Panc1 (cell line): ENCODE data around the gene ADGRG2. TPM values are rescaled to one million over a fixed set of nuclear protein-coding genes. Genes with fewer than 3 reads are reported as not detected.

ENCODE experiments used
- ATAC-seq: fragments of 200-7000 bp; cut with Tn5 transposase; 2 replicates; pipeline ENCODE4 v1.9.1; 2020; ENCODE audit warnings: mild to moderate bottlenecking, moderate library complexity
- BruUV-seq: library from RNA; stranded (reverse); fragments of 400-500 nt; replicated peaks from 2 replicates; lab custom pipeline; 2021; lab: Mats Ljungman, UMichigan
- CTCF ChIA-PET: fragments of 300-600 bp; sonication (Branson Sonifier 250); formaldehyde crosslinking; loops from one replicate; lab custom pipeline; 2022; ENCODE audit warnings: antibody characterized with exemption; lab: Charles Lee
- POLR2A ChIA-PET: fragments of 300-600 bp; sonication (Branson Sonifier 250); formaldehyde crosslinking; loops from one replicate; lab custom pipeline; 2022; ENCODE audit warnings: antibody characterized with exemption; lab: Charles Lee
- DNase-seq: peaks from one replicate; pipeline ENCODE4 v3.0.0-alpha.2; 2010; ENCODE audit warnings: low read depth, low spot score
- H3K27ac ChIP-seq: 2 replicates; pipeline ENCODE4 v1.5.1; 2011; ENCODE audit warnings: mild to moderate bottlenecking, low read length, inconsistent platforms
- H3K27me3 ChIP-seq: fragments of 200-500 bp; sonication (Bioruptor generic); 2 replicates; pipeline ENCODE4 v1.6.0; 2014; ENCODE audit warnings: low read length, inconsistent platforms; ENCODE audit not compliant: control insufficient read depth, insufficient read depth
- H3K36me3 ChIP-seq: fragments of 200-500 bp; sonication (Bioruptor generic); 2 replicates; pipeline ENCODE4 v1.5.1; 2014; ENCODE audit warnings: inconsistent platforms, mild to moderate bottlenecking, low read length, moderate library complexity; ENCODE audit not compliant: control insufficient read depth, insufficient read depth
- H3K4me1 ChIP-seq: 2 replicates; pipeline ENCODE4 v1.5.1; 2011; ENCODE audit warnings: inconsistent platforms, mild to moderate bottlenecking, low read length, moderate library complexity; ENCODE audit not compliant: control insufficient read depth, insufficient read depth
- H3K4me3 ChIP-seq, 2 experiments: 2 replicates each; pipeline ENCODE4 v1.5.1; 2011 to 2012; ENCODE audit warnings: low read depth in 2 of 2, low read length in 2 of 2, mild to moderate bottlenecking in 2 of 2, inconsistent platforms in 1 of 2, moderate library complexity in 1 of 2
- H3K9me3 ChIP-seq: fragments of 200-500 bp; sonication (Bioruptor generic); 2 replicates; pipeline ENCODE4 v1.5.1; 2014; ENCODE audit warnings: low read depth, mild to moderate bottlenecking, inconsistent platforms, low read length, moderate library complexity; ENCODE audit not compliant: control insufficient read depth, insufficient read depth
- POLR2AphosphoS5 ChIP-seq: IDR thresholded peaks from 2 replicates; pipeline ENCODE4 v1.6.1; 2012; ENCODE audit warnings: mild to moderate bottlenecking, low read depth, low read length, moderate library complexity
- SIN3A ChIP-seq: IDR thresholded peaks from 2 replicates; pipeline ENCODE4 v1.6.1; 2012; ENCODE audit warnings: low read depth, mild to moderate bottlenecking, low read length, moderate library complexity, borderline replicate concordance; ENCODE audit not compliant: insufficient read depth
- TCF7L2 ChIP-seq: IDR thresholded peaks from 2 replicates; pipeline ENCODE4 v1.6.1; 2011; ENCODE audit warnings: mild to moderate bottlenecking, low read depth, low read length, inconsistent platforms
- in situ Hi-C: cut with HindIII; loops from 2 replicates; pipeline ENCODE4 v1.10.0; 2016; ENCODE audit warnings: low sequenced_read_pairs, low pct_unique_long_range_greater_than_20kb
- intact Hi-C: fragments of 100-400 bp; cut with micrococcal nuclease; formaldehyde crosslinking; loops from one replicate; pipeline ENCODE4 v1.10.0; 2022; ENCODE audit not compliant: unreplicated experiment
- total RNA-seq: library from RNA; stranded (reverse); gene quantifications from one replicate; pipeline ENCODE4 v1.2.1, GENCODE V29; 2021; ENCODE audit not compliant: unreplicated experiment
- TF ChIP-seq, protein P1 (sequence below), 2 experiments: IDR thresholded peaks; 2 replicates each; pipeline ENCODE4 v1.6.1; 2011 to 2012; ENCODE audit warnings: low read depth in 2 of 2, control low read depth in 1 of 2, low read length in 1 of 2, mild to moderate bottlenecking in 1 of 2, moderate library complexity in 1 of 2; ENCODE audit not compliant: insufficient read depth in 1 of 2
- TF ChIP-seq, protein P2 (sequence below): fragments of 450-650 bp; IDR thresholded peaks from 2 replicates; pipeline ENCODE4 v1.5.1; 2017; ENCODE audit warnings: mild to moderate bottlenecking

Gene ADGRG2
- total RNA-seq, 1 experiment from 2014 or later = 2.0 TPM

DNA sequence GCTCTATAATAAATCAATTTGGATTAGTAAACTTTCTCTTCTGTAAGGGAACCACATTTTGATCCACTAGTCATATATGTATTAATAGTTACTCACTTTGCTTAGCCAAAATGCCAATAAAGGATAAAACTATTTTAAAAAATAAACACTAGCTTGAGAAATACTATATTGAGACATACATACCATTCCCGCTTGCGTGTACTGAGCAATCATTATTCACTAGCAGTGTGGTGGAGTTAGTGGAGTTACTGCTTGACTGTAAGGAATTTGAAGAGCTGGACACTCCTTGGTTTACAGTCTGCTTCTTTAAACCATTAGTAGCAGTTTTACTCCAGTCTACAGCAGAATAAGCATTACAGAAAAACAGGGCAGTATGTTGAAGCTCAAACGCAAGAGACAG lies 127.6 kb downstream of the ADGRG2 start:
- DNase-seq (no peak), ATAC-seq (no peak)
- Histone ChIP-seq H3K27ac (no peak overlapping the region), H3K4me3 (no peak overlapping the region), H3K4me1 (no peaks in the 10 kb centered on the region), H3K36me3 (no peaks in the 10 kb centered on the region), H3K9me3 (no peaks in the 10 kb centered on the region), H3K27me3 (no peaks in the 10 kb centered on the region)
- ChIA-PET POLR2A (no interaction called here), CTCF (no interaction called here)
- BruUV-seq = no TSS peak
- in situ Hi-C loops = no loop called here
- intact Hi-C loops = no loop called here
- TF ChIP-seq SIN3A (no peak), POLR2AphosphoS5 (no peak), TCF7L2 (no peak)
- TF ChIP-seq, protein P1, sequence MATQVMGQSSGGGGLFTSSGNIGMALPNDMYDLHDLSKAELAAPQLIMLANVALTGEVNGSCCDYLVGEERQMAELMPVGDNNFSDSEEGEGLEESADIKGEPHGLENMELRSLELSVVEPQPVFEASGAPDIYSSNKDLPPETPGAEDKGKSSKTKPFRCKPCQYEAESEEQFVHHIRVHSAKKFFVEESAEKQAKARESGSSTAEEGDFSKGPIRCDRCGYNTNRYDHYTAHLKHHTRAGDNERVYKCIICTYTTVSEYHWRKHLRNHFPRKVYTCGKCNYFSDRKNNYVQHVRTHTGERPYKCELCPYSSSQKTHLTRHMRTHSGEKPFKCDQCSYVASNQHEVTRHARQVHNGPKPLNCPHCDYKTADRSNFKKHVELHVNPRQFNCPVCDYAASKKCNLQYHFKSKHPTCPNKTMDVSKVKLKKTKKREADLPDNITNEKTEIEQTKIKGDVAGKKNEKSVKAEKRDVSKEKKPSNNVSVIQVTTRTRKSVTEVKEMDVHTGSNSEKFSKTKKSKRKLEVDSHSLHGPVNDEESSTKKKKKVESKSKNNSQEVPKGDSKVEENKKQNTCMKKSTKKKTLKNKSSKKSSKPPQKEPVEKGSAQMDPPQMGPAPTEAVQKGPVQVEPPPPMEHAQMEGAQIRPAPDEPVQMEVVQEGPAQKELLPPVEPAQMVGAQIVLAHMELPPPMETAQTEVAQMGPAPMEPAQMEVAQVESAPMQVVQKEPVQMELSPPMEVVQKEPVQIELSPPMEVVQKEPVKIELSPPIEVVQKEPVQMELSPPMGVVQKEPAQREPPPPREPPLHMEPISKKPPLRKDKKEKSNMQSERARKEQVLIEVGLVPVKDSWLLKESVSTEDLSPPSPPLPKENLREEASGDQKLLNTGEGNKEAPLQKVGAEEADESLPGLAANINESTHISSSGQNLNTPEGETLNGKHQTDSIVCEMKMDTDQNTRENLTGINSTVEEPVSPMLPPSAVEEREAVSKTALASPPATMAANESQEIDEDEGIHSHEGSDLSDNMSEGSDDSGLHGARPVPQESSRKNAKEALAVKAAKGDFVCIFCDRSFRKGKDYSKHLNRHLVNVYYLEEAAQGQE (IDR thresholded peaks at IDR 0.05; ENCODE audit: insufficient read depth in 1 of 2, low read depth in 2 of 2, low read length in 1 of 2) = no peak
- TF ChIP-seq, protein P2, sequence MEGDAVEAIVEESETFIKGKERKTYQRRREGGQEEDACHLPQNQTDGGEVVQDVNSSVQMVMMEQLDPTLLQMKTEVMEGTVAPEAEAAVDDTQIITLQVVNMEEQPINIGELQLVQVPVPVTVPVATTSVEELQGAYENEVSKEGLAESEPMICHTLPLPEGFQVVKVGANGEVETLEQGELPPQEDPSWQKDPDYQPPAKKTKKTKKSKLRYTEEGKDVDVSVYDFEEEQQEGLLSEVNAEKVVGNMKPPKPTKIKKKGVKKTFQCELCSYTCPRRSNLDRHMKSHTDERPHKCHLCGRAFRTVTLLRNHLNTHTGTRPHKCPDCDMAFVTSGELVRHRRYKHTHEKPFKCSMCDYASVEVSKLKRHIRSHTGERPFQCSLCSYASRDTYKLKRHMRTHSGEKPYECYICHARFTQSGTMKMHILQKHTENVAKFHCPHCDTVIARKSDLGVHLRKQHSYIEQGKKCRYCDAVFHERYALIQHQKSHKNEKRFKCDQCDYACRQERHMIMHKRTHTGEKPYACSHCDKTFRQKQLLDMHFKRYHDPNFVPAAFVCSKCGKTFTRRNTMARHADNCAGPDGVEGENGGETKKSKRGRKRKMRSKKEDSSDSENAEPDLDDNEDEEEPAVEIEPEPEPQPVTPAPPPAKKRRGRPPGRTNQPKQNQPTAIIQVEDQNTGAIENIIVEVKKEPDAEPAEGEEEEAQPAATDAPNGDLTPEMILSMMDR = no peak

DNA sequence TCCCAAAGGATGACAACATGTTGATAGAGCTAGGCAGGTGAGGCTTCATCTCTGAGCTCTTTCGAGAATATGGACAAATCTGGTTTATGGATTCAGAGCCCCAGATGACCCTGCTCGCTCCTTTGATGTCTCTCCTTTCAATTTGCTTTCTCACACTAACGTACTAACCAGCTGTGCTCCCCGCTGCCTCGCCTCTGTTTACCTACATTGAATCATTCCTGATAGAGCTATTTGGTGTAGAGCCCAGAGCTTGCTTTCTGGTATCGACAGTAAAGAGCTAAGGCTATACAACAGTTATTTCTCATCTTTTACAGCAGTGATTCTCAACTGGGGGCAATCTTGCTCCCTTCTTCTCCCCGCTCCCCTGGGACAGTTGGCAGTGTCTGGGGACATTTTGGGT lies 129.4 kb downstream of the ADGRG2 start:
- H3K27ac ChIP-seq = no peak overlapping the region
- intact Hi-C loops = no loop called here

More for the DNA sequence above, 129.4 kb downstream of the ADGRG2 start:
- no TSS peak for BruUV-seq
- H3K9me3 ChIP-seq = no peaks in the 10 kb centered on the region
- ATAC-seq (no peak), DNase-seq (no peak)
- ChIA-PET CTCF (no interaction called here), POLR2A (no interaction called here)
- no peaks in the 10 kb centered on the region for H3K4me1 ChIP-seq
- in situ Hi-C loops = no loop called here
- H3K4me3 ChIP-seq = no peak overlapping the region
- H3K27me3 ChIP-seq = no peaks in the 10 kb centered on the region
- H3K36me3 ChIP-seq = no peaks in the 10 kb centered on the region
- no peak for TF ChIP-seq TCF7L2
- no peak for TF ChIP-seq SIN3A
- TF ChIP-seq POLR2AphosphoS5 = no peak
- TF ChIP-seq, protein P2 = no peak
- TF ChIP-seq, protein P1 (IDR thresholded peaks at IDR 0.05; ENCODE audit: insufficient read depth in 1 of 2, low read depth in 2 of 2, low read length in 1 of 2) = no peak
